Activated naive CD4-positive, alpha-beta T cell treated with anti-CD3 and anti-CD28 coated beads for 36 hours (primary cell): Measurements from ENCODE around the gene GGT1. TPM values are rescaled to one million over a fixed set of nuclear protein-coding genes. Genes with fewer than 3 reads are reported as not detected.
"Not testable (repeated sequence)": the region's sequence is repeated elsewhere in the genome, so short reads cannot be mapped to it uniquely, and the experiment has no call there.

ENCODE experiments used
- CTCF ChIA-PET: fragments of 350-600 bp; sonication (Branson Sonifier 250); formaldehyde crosslinking; loops from one replicate; lab custom pipeline; 2021; ENCODE audit warnings: antibody characterized with exemption; lab: Charles Lee
- DNase-seq: peaks from one replicate; pipeline ENCODE4 v3.0.0-alpha.2; 2020
- H3K27ac Mint-ChIP-seq: one replicate; pipeline ENCODE4 v1.8.0; 2021; ENCODE audit warnings: mild to moderate bottlenecking, mixed read lengths
- H3K27me3 Mint-ChIP-seq: one replicate; pipeline ENCODE4 v1.8.0; 2021; ENCODE audit warnings: low read depth, mixed read lengths
- H3K36me3 Mint-ChIP-seq: one replicate; pipeline ENCODE4 v1.8.0; 2021; ENCODE audit warnings: low read depth, mixed read lengths
- H3K4me1 Mint-ChIP-seq: one replicate; pipeline ENCODE4 v1.8.0; 2021; ENCODE audit warnings: low read depth, mixed read lengths
- H3K4me3 Mint-ChIP-seq: one replicate; pipeline ENCODE4 v1.8.0; 2021; ENCODE audit warnings: mild to moderate bottlenecking, moderate library complexity, mixed read lengths
- H3K9me3 Mint-ChIP-seq: one replicate; pipeline ENCODE4 v1.8.0; 2021; ENCODE audit warnings: mixed read lengths
- intact Hi-C: fragments of 100-400 bp; cut with micrococcal nuclease; formaldehyde crosslinking; loops from one replicate; pipeline ENCODE4 v1.15.1; 2023
- total RNA-seq, 2 experiments: library from RNA; stranded (reverse); gene quantifications; one replicate each; pipeline ENCODE4 v1.2.3, GENCODE V29; 2021

GGT1 gene
- 10 to 100 TPM; 15.5 to 16.1 TPM for total RNA-seq

DNA sequence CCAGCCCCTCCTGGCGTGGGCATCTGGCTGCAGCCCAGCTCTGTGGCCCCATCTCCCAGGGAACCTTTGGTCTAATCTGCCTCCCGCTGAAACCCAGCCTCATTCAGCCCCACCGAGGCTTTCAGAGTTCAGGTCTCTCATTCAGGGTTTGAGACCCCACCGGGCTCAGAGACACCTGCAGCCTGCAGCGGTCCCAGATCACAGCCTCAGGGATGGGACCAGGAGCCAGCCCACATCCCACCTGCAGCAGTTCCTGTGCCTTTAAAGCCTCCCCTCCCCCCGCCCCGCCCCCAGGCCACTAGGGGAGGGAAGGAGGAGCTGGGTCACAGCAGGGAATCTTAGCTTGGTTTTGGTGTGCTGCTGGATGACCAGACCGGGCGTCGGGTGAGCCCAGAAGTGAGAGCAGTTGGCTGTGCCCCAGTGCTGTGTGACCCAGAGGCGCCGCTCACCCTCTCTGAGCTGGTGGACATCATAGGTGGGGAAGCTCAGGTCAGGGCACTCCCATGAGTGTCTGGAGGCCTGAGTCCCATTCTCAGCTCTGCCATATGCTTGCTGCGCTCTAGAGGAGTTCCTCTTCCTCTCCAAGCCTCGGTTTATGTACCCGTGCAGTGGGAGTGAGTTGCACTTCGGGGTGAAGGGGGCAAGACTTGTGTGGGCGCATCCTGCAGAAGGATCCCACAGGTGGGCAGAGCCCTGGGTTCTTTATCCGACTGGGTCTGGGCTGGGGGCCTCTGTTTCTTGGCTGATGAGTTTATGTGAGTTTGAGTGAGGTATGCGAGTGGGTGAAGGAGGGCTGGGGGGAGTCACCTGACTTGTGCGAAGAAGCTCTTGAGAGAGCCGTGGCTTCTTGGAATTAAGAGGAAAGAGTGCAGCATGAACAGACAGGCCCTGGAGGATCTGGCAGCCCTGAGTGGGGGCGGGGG lies at the start of gene GGT1:
GGT1 (plus strand) TSS at position 347 of the 923 bp plus-strand sequence. CDS start 7,889 bp downstream, outside the sequence.
- intact Hi-C loops: loop anchor here (5.0 kb wide), 1 partner anchor 46 kb away; the partner anchor contains the start of genes GUCD1 and SNRPD3
- peaks cover 21% of the 10 kb centered on the region for H3K4me1 Mint-ChIP-seq
- CTCF ChIA-PET: interaction anchor here (1.4 kb wide), 1 partner anchor 199 kb away, joined by 3 read pairs; no protein-coding TSS in a partner anchor
- not testable (repeated sequence) for H3K9me3 Mint-ChIP-seq, H3K27ac Mint-ChIP-seq, H3K36me3 Mint-ChIP-seq, H3K27me3 Mint-ChIP-seq, DNase-seq
- peak within 1 kb of the TSS; percentile 22 for H3K4me3 Mint-ChIP-seq

DNA sequence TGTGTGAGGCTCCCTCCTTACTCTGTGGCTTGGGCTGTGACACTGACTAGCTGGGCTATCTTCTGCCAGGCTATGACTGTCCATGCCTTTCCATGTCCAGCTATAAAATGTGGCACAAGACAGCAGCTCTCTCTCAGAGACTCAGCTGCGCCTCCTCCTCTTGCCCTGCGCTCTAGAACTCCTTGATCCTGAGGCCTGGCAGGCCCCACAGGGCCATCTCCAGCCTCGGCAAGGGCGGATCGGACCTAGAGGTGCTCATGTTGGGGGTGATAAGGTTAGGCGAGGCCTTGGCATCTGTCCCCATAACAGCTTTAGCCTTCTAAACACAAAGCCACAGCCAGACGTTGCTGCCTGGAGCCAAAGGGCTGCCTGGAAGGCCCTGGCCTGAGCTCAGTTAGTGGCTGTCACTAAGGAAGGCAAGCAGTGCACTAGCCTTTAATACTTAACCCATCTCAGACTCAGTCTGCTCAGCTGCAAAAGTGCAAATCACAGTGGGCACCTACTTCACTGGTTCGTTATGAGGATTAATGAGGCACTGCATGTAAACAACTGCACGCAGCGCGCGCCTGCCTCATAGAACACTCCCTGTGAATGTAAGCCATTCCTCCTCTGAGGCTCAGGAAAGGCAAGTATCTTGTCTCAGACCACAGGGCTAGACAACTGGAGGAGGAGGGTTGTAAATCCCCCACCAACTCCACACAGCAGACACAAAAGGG lies 49.2 kb upstream of the GGT1 start:
- Mint-ChIP-seq H3K36me3 (peaks cover 30% of the 10 kb centered on the region), H3K4me3 (peak overlapping the region; percentile 88), H3K4me1 (peaks cover 36% of the 10 kb centered on the region), H3K9me3 (no peaks in the 10 kb centered on the region), H3K27me3 (no peaks in the 10 kb centered on the region), H3K27ac (peak overlapping the region; percentile 81)
- intact Hi-C loops: loop anchor here (2.0 kb wide), 2 partner anchors 543 to 767 kb away; partner anchors contain the start of genes CABIN1 and SMARCB1
- DNase-seq: no peak
- CTCF ChIA-PET: interaction anchor here (0.7 to 2.2 kb wide), 2 partner anchors 28 to 31 kb away, joined by 3 to 5 read pairs; no protein-coding TSS in a partner anchor

- DNase-seq: peak; percentile 36
- Mint-ChIP-seq H3K27ac (peak within 1 kb of the TSS; percentile 100), H3K27me3 (no peaks in the 10 kb centered on the region), H3K9me3 (no peaks in the 10 kb centered on the region), H3K4me1 (peaks cover 44% of the 10 kb centered on the region), H3K36me3 (peaks cover 36% of the 10 kb centered on the region), H3K4me3 (peak within 1 kb of the TSS; percentile 97)
- intact Hi-C loops: loop anchor here (1.0 to 5.0 kb wide), 10 partner anchors 48 to 847 kb away; partner anchors contain the start of genes CABIN1, GGT1, MIF and SMARCB1
- CTCF ChIA-PET: interaction anchor here (0.7 to 2.2 kb wide), 2 partner anchors 29 to 32 kb away, joined by 3 to 5 read pairs; no protein-coding TSS in a partner anchor
Observed at GRCh38 chr22:24554313-24555164, 48.5 kb upstream of the GGT1 start, which contains the start of gene GUCD1. Gene GUCD1, minus strand, starts transcription at chr22:24555138. Its CDS starts 147 bp downstream, at chr22:24554991.

DNA sequence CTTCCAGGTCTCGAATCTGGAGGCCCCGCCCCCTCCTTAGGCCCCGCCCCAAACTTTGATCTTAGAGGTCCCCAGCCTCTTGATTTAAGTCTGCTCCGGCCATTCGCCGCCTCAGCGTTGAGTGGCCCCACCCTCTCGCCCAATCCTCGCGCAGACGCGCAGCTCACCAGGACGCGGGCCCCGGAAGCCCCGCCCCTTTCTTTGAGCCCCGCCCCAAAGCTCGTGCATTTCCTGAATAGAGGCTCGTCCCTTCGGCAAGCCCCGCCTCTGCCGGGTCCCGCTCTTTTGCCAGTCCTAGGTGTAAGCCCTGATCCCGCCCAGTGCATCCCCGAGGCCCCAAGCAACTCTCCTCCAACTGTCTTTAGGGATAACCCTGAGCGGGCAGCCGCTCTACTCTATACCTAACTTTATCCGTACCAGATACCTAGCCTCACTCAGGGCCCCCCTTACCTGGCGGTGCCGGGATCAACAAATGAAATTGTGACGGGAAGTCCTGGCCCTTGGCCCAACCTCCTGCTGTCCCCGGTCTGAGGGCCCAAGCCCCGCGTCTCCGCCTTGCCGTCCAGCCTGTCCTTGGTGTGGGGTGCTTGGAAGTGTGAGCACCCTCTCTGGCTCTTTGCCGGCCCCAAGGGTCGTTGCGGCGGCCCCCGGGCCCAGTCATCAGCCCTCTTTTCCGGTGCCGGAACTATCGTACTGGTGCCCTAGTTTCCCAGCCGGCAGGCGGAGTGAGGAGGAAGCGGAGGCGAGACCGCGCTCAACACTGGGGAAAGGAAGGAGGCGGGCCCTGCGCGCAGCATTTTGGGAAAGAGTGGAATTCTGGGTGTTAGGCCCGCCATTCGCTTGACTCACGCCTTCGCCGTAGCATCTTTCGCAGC lies 47.6 kb upstream of the GGT1 start, which contains the start of gene SNRPD3:
SNRPD3 (plus strand) TSS at position 835 of the 875 bp plus-strand sequence. CDS start 1,676 bp downstream, outside the sequence.
- intact Hi-C loops: loop anchor here (1.0 to 5.0 kb wide), 10 partner anchors 47 to 848 kb away; partner anchors contain the start of genes CABIN1, GGT1, MIF and SMARCB1
- Mint-ChIP-seq H3K9me3 (no peaks in the 10 kb centered on the region), H3K27me3 (no peaks in the 10 kb centered on the region), H3K36me3 (peaks cover 36% of the 10 kb centered on the region), H3K4me1 (peaks cover 48% of the 10 kb centered on the region), H3K4me3 (peak within 1 kb of the TSS; percentile 97), H3K27ac (peak within 1 kb of the TSS; percentile 100)
- DNase-seq: peak; percentile 100
- CTCF ChIA-PET: interaction anchor here (2.2 kb wide), 1 partner anchor 33 kb away, joined by 5 read pairs; no protein-coding TSS in a partner anchor

DNA sequence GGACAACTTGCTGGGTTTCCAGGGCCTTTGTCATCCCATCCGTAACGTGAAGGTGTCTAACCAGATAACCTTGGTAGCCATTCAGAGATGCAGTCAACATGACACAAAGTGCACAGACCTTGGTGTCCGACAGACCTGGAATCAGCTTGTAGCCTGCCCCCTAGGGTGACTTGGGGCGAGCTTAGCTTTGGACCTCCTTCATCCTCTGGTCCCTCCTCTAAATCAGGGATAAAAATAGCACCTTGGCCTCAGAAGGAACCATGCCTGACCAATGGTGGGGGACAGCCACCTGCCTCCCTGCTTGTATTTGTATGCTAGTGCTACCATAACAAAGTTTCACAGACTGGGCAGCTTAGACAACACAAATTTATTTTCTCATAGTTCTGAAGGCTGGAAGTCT lies 43.5 kb upstream of the GGT1 start:
- Mint-ChIP-seq H3K27ac (no peak overlapping the region), H3K36me3 (peaks cover 43% of the 10 kb centered on the region), H3K9me3 (no peaks in the 10 kb centered on the region), H3K4me3 (no peak overlapping the region), H3K4me1 (peaks cover 62% of the 10 kb centered on the region), H3K27me3 (no peaks in the 10 kb centered on the region)
- DNase-seq: no peak
- CTCF ChIA-PET: no interaction called here
- intact Hi-C loops: loop anchor here (5.0 kb wide), 2 partner anchors 43 to 852 kb away; partner anchors contain the start of gene GGT1

DNA sequence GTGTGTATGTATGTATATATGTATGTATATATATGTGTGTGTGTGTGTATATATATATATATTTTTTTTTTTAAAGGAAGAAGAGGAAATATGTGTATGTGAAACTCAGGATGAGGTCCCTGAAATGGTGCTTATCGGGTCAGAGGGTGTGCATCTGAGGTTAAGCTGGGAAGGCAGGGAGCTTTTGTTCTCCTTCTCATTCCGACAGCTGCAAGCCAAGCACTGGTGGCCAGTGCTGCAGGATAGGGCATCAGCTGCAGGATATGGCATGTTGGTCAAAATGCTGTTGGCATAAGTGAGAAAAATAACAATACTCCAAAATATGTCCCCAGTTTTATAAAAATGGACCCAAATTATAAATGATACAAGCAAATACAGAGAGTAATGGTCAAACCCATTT lies 39.7 kb upstream of the GGT1 start:
- Mint-ChIP-seq H3K27ac (no peak overlapping the region), H3K4me1 (peaks cover 54% of the 10 kb centered on the region), H3K4me3 (no peak overlapping the region), H3K9me3 (no peaks in the 10 kb centered on the region), H3K27me3 (no peaks in the 10 kb centered on the region), H3K36me3 (peaks cover 32% of the 10 kb centered on the region)
- CTCF ChIA-PET: no interaction called here
- DNase-seq: no peak
- intact Hi-C loops: no loop called here

GRCh38 chr22:24564376-24565058 lies 38.5 kb upstream of the GGT1 start:
- intact Hi-C loops: no loop called here
- CTCF ChIA-PET: interaction anchor here (0.5 kb wide), 1 partner anchor 432 kb away, joined by 3 read pairs; no protein-coding TSS in a partner anchor
- Mint-ChIP-seq H3K27ac (peak overlapping the region; percentile 4), H3K4me3 (no peak overlapping the region), H3K36me3 (peaks cover 24% of the 10 kb centered on the region), H3K27me3 (no peaks in the 10 kb centered on the region), H3K4me1 (peaks cover 41% of the 10 kb centered on the region), H3K9me3 (no peaks in the 10 kb centered on the region)
- no peak for DNase-seq

- Mint-ChIP-seq H3K27ac (peak overlapping the region; percentile 21), H3K4me3 (no peak overlapping the region), H3K36me3 (peaks cover 29% of the 10 kb centered on the region), H3K9me3 (no peaks in the 10 kb centered on the region), H3K27me3 (no peaks in the 10 kb centered on the region), H3K4me1 (peaks cover 38% of the 10 kb centered on the region)
- no peak for DNase-seq
- intact Hi-C loops: no loop called here
- CTCF ChIA-PET: no interaction called here
Observed at GRCh38 chr22:24565077-24565476, 37.9 kb upstream of the GGT1 start.

DNA sequence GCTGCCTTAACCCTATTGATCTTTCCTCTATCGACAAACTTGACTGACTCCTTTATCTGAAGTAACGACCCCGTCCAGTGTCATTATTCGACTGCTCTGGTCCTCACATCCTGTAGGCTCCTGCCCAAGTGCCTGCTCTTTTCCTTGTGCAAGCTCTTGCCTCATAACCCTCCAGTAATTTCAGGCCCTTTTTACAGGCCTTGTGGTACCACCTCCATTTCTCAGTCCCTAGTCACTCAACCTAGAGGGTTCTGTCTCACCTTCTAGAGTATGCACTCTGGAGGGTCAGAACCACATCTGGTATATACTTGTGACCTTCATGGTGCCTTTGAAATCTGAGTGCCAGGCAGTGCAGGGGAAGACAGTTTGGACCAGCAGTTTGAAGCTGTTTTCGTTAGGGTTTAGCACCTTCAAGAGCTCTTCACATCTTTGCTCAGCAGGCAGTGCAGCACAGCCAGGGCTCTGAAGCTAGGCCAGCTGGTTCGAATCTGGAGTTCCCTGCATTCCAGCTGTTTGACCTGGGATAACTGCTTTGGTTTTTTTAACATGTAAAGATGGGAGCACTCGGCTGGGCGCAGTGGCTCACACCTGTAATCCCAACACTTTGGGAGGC lies 36.0 kb upstream of the GGT1 start:
- H3K27ac Mint-ChIP-seq: no peak overlapping the region
- CTCF ChIA-PET: no interaction called here
- H3K36me3 Mint-ChIP-seq: peaks cover 33% of the 10 kb centered on the region

DNA sequence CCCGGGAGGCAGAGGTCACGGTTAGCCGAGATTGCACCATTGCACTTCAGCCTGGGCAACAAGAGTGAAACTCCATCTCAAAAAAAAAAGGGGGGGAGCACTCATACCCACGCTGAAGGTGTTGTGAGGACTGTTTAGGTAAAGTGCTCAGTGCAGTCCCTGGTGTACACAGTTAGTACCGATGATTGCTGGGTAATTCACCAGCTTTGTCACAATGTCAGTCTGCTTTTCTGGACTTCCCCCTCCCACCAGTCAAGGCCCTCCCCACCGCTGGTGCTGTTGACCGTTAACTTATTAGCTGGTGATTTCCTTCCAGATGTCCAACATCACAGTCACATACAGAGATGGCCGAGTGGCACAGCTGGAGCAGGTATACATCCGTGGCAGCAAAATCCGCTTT lies 35.3 kb upstream of the GGT1 start:
- Mint-ChIP-seq H3K4me1 (peaks cover 23% of the 10 kb centered on the region), H3K9me3 (no peaks in the 10 kb centered on the region), H3K27ac (no peak overlapping the region), H3K27me3 (no peaks in the 10 kb centered on the region), H3K36me3 (peaks cover 36% of the 10 kb centered on the region), H3K4me3 (no peak overlapping the region)
- DNase-seq: no peak
- intact Hi-C loops: no loop called here
- CTCF ChIA-PET: no interaction called here

More for the DNA sequence above, 36.0 kb upstream of the GGT1 start:
- Mint-ChIP-seq H3K4me1 (peaks cover 28% of the 10 kb centered on the region), H3K9me3 (no peaks in the 10 kb centered on the region), H3K27me3 (no peaks in the 10 kb centered on the region), H3K4me3 (no peak overlapping the region)
- no peak for DNase-seq
- intact Hi-C loops: no loop called here
